ENCODE measurements around the gene COPS3. TPM values are rescaled to one million over a fixed set of nuclear protein-coding genes. Genes with fewer than 3 reads are reported as not detected.

Gene COPS3
- total RNA-seq, 3 donors from 2014 or later, result 35.9 to 60.5 (median 42.2) TPM

DNA sequence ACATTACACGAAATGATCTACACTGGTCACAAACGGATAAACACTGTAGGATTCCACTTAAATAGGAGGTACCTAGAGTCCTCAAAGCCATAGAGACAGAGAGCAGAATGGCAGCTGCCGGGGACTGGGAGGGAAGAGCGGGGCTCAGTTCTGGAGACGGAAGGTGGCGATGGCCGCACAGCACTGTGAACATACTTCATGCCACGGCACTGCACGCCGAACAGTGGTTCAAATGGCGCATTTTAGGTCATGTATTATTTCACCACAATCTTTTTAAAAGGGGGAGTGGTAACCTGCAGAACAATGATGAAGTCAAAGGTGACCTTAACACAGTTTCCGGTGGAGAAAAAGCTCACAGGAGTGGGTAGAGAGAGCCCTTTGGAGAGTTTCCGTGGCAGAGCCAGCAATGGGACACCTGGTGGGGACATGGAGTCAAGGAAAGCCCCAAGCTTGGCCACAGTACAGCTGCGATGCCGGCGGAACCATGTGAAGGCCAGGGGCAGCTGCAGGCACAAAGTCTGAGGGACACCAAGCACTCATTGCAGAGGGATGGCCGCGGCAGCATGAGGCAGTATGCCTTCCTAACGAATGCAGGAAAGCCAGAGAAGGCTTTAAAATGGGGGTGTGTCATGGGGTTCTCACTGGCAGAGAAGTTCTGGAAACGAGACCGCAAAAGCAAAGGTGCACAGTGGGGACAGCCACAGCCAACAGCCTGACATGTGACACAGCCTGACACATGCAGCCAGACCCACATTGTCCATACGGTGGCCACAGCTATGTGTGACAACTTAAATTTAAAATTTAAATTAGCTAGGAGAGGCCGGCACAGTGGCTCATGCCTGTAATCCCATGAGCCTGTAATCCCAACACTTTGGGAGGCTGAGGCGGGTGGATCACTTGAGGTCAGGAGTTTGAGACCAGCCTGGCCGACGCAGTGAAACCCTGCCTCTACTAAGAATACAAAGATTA, 51.3 kb downstream of the COPS3 start:
- no peak for ATAC-seq
- DNase-seq, result no peak
- TF ChIP-seq, protein P1, sequence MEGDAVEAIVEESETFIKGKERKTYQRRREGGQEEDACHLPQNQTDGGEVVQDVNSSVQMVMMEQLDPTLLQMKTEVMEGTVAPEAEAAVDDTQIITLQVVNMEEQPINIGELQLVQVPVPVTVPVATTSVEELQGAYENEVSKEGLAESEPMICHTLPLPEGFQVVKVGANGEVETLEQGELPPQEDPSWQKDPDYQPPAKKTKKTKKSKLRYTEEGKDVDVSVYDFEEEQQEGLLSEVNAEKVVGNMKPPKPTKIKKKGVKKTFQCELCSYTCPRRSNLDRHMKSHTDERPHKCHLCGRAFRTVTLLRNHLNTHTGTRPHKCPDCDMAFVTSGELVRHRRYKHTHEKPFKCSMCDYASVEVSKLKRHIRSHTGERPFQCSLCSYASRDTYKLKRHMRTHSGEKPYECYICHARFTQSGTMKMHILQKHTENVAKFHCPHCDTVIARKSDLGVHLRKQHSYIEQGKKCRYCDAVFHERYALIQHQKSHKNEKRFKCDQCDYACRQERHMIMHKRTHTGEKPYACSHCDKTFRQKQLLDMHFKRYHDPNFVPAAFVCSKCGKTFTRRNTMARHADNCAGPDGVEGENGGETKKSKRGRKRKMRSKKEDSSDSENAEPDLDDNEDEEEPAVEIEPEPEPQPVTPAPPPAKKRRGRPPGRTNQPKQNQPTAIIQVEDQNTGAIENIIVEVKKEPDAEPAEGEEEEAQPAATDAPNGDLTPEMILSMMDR (IDR thresholded peaks at IDR 0.05), result no peak
- no peaks in the 10 kb centered on the region for H3K9me3 ChIP-seq
- intact Hi-C loops (cut with DNase I, micrococcal nuclease), result no loop called here
- H3K4me1 ChIP-seq (ENCODE audit: low read depth), result no peaks in the 10 kb centered on the region
- no peak overlapping the region for H3K4me3 ChIP-seq
- H3K36me3 ChIP-seq (ENCODE audit: low read depth), result peaks cover 10% of the 10 kb centered on the region

DNA sequence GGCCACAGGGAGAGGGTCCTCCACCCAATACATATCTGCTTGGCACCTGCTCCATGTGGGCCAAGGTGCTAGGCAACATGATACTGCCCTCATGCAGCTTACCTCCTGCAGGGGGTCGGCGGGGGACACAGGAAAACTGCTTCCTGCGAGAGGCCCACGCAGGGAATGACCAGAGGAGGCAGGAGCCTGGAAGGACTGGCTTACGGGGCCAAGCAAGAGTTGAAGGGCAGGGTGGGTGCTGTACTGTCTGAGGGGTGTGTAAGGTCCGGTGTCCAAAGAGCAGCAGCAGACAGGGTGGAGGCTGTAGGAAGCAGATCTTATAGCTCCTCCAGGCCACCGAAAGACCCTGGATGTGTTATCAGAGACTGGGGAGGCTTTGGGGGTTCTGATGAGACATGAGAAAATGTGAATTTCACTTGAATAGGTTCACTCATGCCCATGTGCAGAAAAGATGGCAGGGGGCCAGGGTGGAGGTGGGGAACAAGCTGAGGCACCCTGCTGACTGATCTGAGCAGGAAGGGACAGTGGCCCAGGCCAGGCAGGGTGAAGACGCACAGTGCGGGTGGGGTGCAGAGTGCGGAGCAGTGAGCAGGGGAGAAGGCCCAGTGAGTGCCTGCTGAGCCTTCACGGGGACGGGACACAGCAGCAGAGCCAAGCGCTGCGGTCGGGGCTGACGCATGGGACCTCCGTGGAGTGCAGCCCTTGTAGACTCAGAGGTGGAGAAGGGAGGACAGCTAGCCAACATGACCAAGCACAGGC, 52.3 kb downstream of the COPS3 start:
- Histone ChIP-seq H3K9me3 (no peaks in the 10 kb centered on the region), H3K4me3 (no peak overlapping the region), H3K36me3 (ENCODE audit: low read depth) (peaks cover 12% of the 10 kb centered on the region), H3K4me1 (ENCODE audit: low read depth) (no peaks in the 10 kb centered on the region)
- intact Hi-C loops (cut with DNase I, micrococcal nuclease), result no loop called here
- TF ChIP-seq, protein P1 (IDR thresholded peaks at IDR 0.05), result no peak
- DNase-seq (peak in 1 of 3 donors; percentile 36), ATAC-seq (no peak)

DNA sequence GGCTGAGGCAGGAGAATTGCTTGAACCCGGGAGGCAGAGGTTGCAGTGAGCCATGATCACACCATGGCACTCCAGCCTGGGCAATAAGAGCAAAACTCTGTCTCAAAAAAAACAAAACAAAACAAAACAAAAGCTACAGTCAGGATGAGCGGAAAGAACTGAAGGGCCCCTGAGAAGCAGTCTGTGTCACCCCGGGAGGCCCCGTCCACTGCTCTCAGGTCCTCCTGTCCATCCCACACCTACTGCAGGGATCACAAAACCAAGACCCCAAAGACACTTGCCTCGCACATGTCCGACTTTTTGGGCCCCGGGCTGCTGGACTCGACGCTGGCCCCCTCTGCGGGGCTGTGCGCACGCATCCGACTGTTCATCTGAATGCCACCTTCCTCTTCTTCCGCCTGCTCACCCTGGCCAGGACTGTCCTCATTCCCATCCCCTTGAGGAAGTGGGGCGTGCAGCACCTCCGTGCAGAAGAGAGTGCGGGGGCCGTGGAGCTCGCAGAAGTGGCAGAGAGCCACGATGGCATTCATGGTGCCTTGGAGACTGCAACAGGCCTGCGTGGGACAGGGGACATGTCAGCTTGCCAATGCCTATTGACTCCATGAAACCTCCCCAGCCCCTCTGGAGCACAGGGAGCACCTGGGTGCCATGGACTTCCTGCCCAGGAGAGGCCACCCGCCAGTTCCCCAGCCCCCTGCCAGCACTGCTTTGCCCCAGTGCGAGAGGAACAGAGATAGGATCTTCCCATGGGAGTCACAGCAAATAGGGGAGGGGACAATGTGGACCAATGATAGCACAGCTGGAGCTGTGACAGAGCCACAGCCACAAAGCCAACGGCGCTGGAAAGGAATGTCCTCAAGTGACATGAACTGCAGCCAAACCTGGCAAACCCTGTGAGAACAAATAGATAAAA, 53.2 kb downstream of the COPS3 start:
- Histone ChIP-seq H3K4me3 (no peak overlapping the region), H3K36me3 (ENCODE audit: low read depth) (peaks cover 18% of the 10 kb centered on the region), H3K4me1 (ENCODE audit: low read depth) (no peaks in the 10 kb centered on the region), H3K9me3 (no peaks in the 10 kb centered on the region)
- intact Hi-C loops (cut with DNase I, micrococcal nuclease), result no loop called here
- DNase-seq (peak in 1 of 3 donors; percentile 25), ATAC-seq (no peak)
- TF ChIP-seq, protein P1 (IDR thresholded peaks at IDR 0.05), result no peak

DNA sequence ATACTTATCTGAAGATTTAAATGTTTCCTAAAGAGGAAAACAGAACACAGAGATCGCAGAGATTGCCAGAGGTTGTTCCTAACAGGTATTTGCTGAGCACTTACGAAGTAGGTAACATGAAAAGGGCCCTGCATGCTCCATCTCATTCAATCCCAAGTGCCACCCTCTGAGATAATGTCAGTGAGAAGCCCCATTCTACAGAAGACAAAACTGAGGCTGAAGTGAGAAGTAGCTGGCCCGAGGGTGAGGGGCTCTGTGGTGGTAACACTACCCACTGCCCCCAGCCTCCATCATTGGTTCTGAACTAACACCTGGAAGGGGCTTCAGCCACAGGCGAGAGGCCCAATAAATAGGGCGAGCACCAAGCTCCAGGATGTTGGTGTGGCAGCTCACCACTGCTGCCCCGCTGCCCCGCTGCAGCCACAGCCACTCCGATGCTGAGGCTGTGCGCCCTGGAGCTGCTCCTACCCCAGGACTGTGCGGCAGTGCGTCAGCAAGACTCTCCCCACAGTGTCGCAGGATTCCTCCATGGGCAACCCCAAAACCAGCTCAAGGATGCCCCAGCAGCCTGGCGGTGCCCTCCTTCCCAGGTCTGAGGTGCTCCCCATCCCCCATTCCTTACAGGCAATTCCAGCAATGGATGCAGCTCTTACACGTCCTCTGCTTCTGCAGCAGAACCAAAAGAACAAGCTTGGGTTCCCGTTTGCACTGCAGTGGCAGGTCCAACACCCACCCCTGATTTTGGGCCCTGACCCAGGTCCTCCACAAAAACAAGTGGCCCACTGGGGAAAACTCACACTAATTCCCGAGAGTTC, 54.4 kb downstream of the COPS3 start:
- Histone ChIP-seq H3K36me3 (ENCODE audit: low read depth) (peaks cover 18% of the 10 kb centered on the region), H3K4me3 (no peak overlapping the region), H3K9me3 (no peaks in the 10 kb centered on the region), H3K4me1 (ENCODE audit: low read depth) (no peaks in the 10 kb centered on the region)
- ATAC-seq, result no peak
- peak in 1 of 3 donors; percentile 24 for DNase-seq
- TF ChIP-seq, protein P1 (IDR thresholded peaks at IDR 0.05), result no peak
- intact Hi-C loops (cut with DNase I, micrococcal nuclease), result no loop called here

All from mucosa of descending colon (tissue), 3 donors.